HEK293 (cell line): ENCODE results near the gene ZNF345.

ENCODE experiments used
- HIC1 ChIP-seq: fragments of 450-650 bp; formaldehyde crosslinking; IDR thresholded peaks from 2 replicates; pipeline ENCODE4 v1.5.1; 2016; ENCODE audit warnings: missing biosample characterization, missing genetic modification characterization
- IKZF3 ChIP-seq: fragments of 450-650 bp; IDR thresholded peaks from 2 replicates; pipeline ENCODE4 v1.5.0; 2018; ENCODE audit warnings: missing biosample characterization, mild to moderate bottlenecking, missing genetic modification characterization, moderate library complexity
- KLF1 ChIP-seq: fragments of 450-650 bp; formaldehyde crosslinking; IDR thresholded peaks from 2 replicates; pipeline ENCODE4 v1.5.1; 2016; ENCODE audit warnings: missing biosample characterization, missing genetic modification characterization
- KLF16 ChIP-seq: fragments of 450-650 bp; formaldehyde crosslinking; IDR thresholded peaks from 2 replicates; pipeline ENCODE4 v1.5.1; 2017; ENCODE audit warnings: missing biosample characterization, missing genetic modification characterization
- OSR2 ChIP-seq: fragments of 450-650 bp; formaldehyde crosslinking; IDR thresholded peaks from 2 replicates; pipeline ENCODE4 v1.5.1; 2016; ENCODE audit warnings: missing biosample characterization, missing genetic modification characterization
- PBX3 ChIP-seq: sonication (generic); formaldehyde crosslinking; IDR thresholded peaks from 2 replicates; pipeline ENCODE4 v1.8.1; 2022; ENCODE audit warnings: mild to moderate bottlenecking, moderate library complexity, missing genetic modification reagents
- YY1 ChIP-seq: fragments of 450-650 bp; formaldehyde crosslinking; IDR thresholded peaks from 2 replicates; pipeline ENCODE4 v1.5.1; 2018; ENCODE audit warnings: missing biosample characterization, missing genetic modification characterization
- ZBTB1 ChIP-seq: fragments of 450-650 bp; formaldehyde crosslinking; IDR thresholded peaks from 2 replicates; pipeline ENCODE4 v1.5.1; 2016; ENCODE audit warnings: missing biosample characterization, missing genetic modification characterization
- ZIC2 ChIP-seq: fragments of 450-650 bp; formaldehyde crosslinking; IDR thresholded peaks from 2 replicates; pipeline ENCODE4 v1.5.1; 2016; ENCODE audit warnings: missing biosample characterization, missing genetic modification characterization
- ZNF138 ChIP-seq: fragments of 450-650 bp; formaldehyde crosslinking; IDR thresholded peaks from 2 replicates; pipeline ENCODE4 v1.5.1; 2016; ENCODE audit warnings: missing biosample characterization, missing genetic modification characterization, borderline replicate concordance
- ZNF211 ChIP-seq: fragments of 450-650 bp; formaldehyde crosslinking; IDR thresholded peaks from 2 replicates; pipeline ENCODE4 v1.5.1; 2016; ENCODE audit warnings: low read depth, missing biosample characterization, missing genetic modification characterization
- ZNF239 ChIP-seq: fragments of 450-650 bp; formaldehyde crosslinking; IDR thresholded peaks from 2 replicates; pipeline ENCODE4 v1.5.1; 2016; ENCODE audit warnings: missing biosample characterization, missing genetic modification characterization
- ZNF266 ChIP-seq: fragments of 450-650 bp; formaldehyde crosslinking; IDR thresholded peaks from 2 replicates; pipeline ENCODE4 v1.5.1; 2016; ENCODE audit warnings: missing biosample characterization, missing genetic modification characterization, low read depth
- ZNF354C ChIP-seq: fragments of 450-650 bp; formaldehyde crosslinking; IDR thresholded peaks from 2 replicates; pipeline ENCODE4 v1.5.1; 2016; ENCODE audit warnings: missing biosample characterization, missing genetic modification characterization, low read depth, borderline replicate concordance
- ZNF391 ChIP-seq: fragments of 450-650 bp; formaldehyde crosslinking; IDR thresholded peaks from 2 replicates; pipeline ENCODE4 v1.5.1; 2016; ENCODE audit warnings: low read depth, missing biosample characterization, missing genetic modification characterization, borderline replicate concordance
- ZNF404 ChIP-seq: fragments of 450-650 bp; formaldehyde crosslinking; IDR thresholded peaks from 2 replicates; pipeline ENCODE4 v1.5.1; 2017; ENCODE audit warnings: missing biosample characterization, missing genetic modification characterization
- ZNF549 ChIP-seq: fragments of 450-650 bp; IDR thresholded peaks from 2 replicates; pipeline ENCODE4 v1.5.1; 2018; ENCODE audit warnings: missing biosample characterization, missing genetic modification characterization, mild to moderate bottlenecking, inconsistent platforms, moderate library complexity
- ZNF558 ChIP-seq: fragments of 450-650 bp; formaldehyde crosslinking; IDR thresholded peaks from 2 replicates; pipeline ENCODE4 v1.5.1; 2016; ENCODE audit warnings: missing biosample characterization, missing genetic modification characterization
- ZNF626 ChIP-seq: fragments of 450-650 bp; sonication (Bioruptor Pico); formaldehyde crosslinking; IDR thresholded peaks from 2 replicates; pipeline ENCODE4 v1.5.1; 2018; ENCODE audit warnings: missing biosample characterization, missing genetic modification characterization, inconsistent platforms
- ZNF692 ChIP-seq: fragments of 450-650 bp; formaldehyde crosslinking; IDR thresholded peaks from 2 replicates; pipeline ENCODE4 v1.5.1; 2016; ENCODE audit warnings: missing biosample characterization, missing genetic modification characterization
- ZNF843 ChIP-seq: fragments of 450-650 bp; formaldehyde crosslinking; IDR thresholded peaks from 2 replicates; pipeline ENCODE4 v1.5.1; 2016; ENCODE audit warnings: missing biosample characterization, missing genetic modification characterization
- ZSCAN16 ChIP-seq: fragments of 450-650 bp; formaldehyde crosslinking; IDR thresholded peaks from 2 replicates; pipeline ENCODE4 v1.5.1; 2016; ENCODE audit warnings: missing biosample characterization, missing genetic modification characterization
- ZSCAN18 ChIP-seq: fragments of 450-650 bp; formaldehyde crosslinking; IDR thresholded peaks from 2 replicates; pipeline ENCODE4 v1.5.1; 2016; ENCODE audit warnings: missing biosample characterization, missing genetic modification characterization
- TF ChIP-seq, protein P1 (sequence below): fragments of 450-650 bp; formaldehyde crosslinking; IDR thresholded peaks from 2 replicates; pipeline ENCODE4; 2016; ENCODE audit warnings: missing biosample characterization, missing genetic modification characterization
- TF ChIP-seq, protein P2 (sequence below): fragments of 450-650 bp; formaldehyde crosslinking; IDR thresholded peaks from 2 replicates; pipeline ENCODE4 v1.5.1; 2016; ENCODE audit warnings: missing biosample characterization, missing genetic modification characterization, borderline replicate concordance

Gene ZNF345

DNA sequence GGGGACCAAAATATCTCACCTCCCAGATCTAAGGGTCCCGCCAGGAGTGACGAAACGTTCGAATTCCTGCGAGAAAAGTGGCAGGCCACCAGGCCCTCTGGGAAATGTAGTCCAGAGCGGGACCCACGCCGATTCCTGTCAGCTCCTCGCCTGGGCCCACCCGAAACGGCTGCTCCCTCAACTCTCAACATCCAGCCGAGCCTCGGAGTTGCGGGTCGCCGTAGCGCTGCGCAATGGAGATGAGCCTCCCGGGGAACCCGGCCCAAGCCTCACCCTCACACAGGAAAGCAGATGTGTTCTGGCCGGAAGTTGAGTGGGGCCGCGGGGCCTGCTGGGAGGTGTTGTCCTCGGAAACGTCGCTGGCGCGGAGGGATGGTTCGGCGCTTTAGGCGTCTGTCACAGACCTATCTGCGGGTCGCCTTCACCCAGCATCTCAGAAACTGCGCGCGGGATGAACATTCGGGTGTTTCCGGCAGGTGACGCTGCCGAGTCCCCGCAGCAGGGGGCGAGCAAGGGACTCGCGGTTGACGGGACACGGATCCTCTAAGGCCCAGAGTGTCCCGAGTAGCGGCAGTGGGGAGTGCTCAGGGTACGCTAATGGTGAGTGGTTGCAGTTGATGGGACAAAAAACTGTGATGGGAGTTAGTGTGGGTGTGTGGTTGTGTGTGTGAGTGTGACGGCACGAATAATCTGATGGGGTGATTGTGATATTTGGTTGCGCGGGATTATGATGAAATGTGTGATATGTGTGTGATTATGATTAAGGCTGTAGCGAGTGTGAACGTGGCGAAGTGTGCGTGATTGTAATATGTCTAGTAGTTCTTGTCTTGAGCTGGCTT lies 65.5 kb downstream of the ZNF345 start, which contains the start of the genes ZNF568 and ZNF829 (continued):
- TF ChIP-seq, protein P1, sequence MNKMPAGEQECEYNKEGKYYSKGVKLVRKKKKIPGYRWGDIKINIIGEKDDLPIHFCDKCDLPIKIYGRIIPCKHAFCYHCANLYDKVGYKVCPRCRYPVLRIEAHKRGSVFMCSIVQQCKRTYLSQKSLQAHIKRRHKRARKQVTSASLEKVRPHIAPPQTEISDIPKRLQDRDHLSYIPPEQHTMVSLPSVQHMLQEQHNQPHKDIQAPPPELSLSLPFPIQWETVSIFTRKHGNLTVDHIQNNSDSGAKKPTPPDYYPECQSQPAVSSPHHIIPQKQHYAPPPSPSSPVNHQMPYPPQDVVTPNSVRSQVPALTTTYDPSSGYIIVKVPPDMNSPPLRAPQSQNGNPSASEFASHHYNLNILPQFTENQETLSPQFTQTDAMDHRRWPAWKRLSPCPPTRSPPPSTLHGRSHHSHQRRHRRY (tag by site-specific recombination), result peak; percentile 83; the same call in 1 of the 2 replicates
- peak; percentile 82 for TF ChIP-seq ZSCAN18
- TF ChIP-seq IKZF3 (tag by site-specific recombination), result no peak
- TF ChIP-seq, protein P2, sequence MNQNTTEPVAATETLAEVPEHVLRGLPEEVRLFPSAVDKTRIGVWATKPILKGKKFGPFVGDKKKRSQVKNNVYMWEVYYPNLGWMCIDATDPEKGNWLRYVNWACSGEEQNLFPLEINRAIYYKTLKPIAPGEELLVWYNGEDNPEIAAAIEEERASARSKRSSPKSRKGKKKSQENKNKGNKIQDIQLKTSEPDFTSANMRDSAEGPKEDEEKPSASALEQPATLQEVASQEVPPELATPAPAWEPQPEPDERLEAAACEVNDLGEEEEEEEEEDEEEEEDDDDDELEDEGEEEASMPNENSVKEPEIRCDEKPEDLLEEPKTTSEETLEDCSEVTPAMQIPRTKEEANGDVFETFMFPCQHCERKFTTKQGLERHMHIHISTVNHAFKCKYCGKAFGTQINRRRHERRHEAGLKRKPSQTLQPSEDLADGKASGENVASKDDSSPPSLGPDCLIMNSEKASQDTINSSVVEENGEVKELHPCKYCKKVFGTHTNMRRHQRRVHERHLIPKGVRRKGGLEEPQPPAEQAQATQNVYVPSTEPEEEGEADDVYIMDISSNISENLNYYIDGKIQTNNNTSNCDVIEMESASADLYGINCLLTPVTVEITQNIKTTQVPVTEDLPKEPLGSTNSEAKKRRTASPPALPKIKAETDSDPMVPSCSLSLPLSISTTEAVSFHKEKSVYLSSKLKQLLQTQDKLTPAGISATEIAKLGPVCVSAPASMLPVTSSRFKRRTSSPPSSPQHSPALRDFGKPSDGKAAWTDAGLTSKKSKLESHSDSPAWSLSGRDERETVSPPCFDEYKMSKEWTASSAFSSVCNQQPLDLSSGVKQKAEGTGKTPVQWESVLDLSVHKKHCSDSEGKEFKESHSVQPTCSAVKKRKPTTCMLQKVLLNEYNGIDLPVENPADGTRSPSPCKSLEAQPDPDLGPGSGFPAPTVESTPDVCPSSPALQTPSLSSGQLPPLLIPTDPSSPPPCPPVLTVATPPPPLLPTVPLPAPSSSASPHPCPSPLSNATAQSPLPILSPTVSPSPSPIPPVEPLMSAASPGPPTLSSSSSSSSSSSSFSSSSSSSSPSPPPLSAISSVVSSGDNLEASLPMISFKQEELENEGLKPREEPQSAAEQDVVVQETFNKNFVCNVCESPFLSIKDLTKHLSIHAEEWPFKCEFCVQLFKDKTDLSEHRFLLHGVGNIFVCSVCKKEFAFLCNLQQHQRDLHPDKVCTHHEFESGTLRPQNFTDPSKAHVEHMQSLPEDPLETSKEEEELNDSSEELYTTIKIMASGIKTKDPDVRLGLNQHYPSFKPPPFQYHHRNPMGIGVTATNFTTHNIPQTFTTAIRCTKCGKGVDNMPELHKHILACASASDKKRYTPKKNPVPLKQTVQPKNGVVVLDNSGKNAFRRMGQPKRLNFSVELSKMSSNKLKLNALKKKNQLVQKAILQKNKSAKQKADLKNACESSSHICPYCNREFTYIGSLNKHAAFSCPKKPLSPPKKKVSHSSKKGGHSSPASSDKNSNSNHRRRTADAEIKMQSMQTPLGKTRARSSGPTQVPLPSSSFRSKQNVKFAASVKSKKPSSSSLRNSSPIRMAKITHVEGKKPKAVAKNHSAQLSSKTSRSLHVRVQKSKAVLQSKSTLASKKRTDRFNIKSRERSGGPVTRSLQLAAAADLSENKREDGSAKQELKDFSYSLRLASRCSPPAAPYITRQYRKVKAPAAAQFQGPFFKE (tag by site-specific recombination), result no peak; the same call in 1 of the 2 replicates
- 0 out of 2 replicates have a peak, but pooled peaks have one; percentile 32 for TF ChIP-seq ZNF404 (tag by site-specific recombination)
- peak; percentile 87; the same call in 1 of the 2 replicates for TF ChIP-seq ZSCAN16
- TF ChIP-seq ZNF239 (tag by site-specific recombination), result peak; percentile 82; the same call in 1 of the 2 replicates
- TF ChIP-seq ZNF558 (tag by site-specific recombination), result peak; percentile 92
- peak; percentile 94 for TF ChIP-seq KLF16 (tag by site-specific recombination)
- TF ChIP-seq ZBTB1 (tag by site-specific recombination), result peak; percentile 26; the same call in 1 of the 2 replicates
- TF ChIP-seq ZNF211 (tag by site-specific recombination), result peak; percentile 34; the same call in 1 of the 2 replicates
- no peak; the same call in 1 of the 2 replicates for TF ChIP-seq OSR2
- TF ChIP-seq HIC1 (tag by site-specific recombination), result no peak
- peak; percentile 93 for TF ChIP-seq ZIC2 (tag by site-specific recombination)
- peak; percentile 51 for TF ChIP-seq KLF1
- 0 out of 2 replicates have a peak, but pooled peaks have one; percentile 28 for TF ChIP-seq ZNF549 (tag by site-specific recombination)
- peak; percentile 60; the same call in 1 of the 2 replicates for TF ChIP-seq ZNF354C (tag by site-specific recombination)
- TF ChIP-seq ZNF266 (tag by site-specific recombination), result peak; percentile 76; the same call in 1 of the 2 replicates
- TF ChIP-seq ZNF626 (tag by site-specific recombination), result peak; percentile 78; the same call in 1 of the 2 replicates
- TF ChIP-seq ZNF692, result peak; percentile 92
- no peak; the same call in none of the 2 replicates for TF ChIP-seq YY1 (tag by site-specific recombination)
- peak; percentile 98 for TF ChIP-seq ZNF391 (tag by site-specific recombination)
- TF ChIP-seq PBX3, result no peak
- no peak for TF ChIP-seq ZNF138
- TF ChIP-seq ZNF843, result peak; percentile 67
